NCI-H526 treated with DMSO at 0.1 percent for 48 hours (cell line): ENCODE data around the gene RNF17.

Source experiments
- DNase-seq: peaks from one replicate; lab custom pipeline; 2025; lab: John Stamatoyannopoulos, UW

RNF17 gene

DNA sequence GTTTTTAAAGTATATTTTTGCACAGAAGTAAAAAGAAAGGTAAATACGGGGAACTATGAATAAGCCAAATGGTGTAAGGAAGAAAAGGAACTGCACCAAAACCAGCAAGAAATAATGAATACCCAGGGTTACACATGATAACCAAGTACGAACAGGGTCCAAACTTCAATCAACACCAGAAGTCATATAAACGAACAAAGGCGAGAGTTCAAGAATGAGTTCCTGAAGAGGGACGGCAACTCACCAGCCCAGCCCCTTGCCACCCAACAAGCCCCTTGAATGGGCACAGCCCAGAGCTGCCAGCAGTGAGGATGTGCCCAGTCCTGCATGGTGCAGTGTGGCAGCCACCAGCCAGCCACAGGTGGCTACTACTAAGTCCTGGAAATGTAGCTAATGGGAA, 132.1 kb downstream of the RNF17 start:
- DNase-seq, result no peak

DNA sequence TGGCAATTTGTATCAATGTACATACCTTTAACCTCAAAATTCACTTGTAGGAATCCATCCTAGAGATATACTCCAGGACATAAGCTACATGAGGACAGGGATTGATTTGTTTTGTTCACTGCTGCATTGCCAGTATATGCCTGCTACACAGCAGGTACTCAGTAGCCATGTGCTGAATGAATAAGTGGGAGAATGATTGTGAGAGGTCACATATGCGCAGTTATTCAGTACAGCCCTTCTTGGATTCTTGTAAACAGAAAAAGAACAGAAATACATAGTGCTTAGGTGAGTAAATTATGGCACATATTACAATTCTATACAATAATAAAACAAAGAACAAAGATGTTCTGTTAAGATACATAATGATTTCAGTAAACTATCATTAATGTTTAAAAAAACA, 133.3 kb downstream of the RNF17 start:
- DNase-seq, result no peak

DNA sequence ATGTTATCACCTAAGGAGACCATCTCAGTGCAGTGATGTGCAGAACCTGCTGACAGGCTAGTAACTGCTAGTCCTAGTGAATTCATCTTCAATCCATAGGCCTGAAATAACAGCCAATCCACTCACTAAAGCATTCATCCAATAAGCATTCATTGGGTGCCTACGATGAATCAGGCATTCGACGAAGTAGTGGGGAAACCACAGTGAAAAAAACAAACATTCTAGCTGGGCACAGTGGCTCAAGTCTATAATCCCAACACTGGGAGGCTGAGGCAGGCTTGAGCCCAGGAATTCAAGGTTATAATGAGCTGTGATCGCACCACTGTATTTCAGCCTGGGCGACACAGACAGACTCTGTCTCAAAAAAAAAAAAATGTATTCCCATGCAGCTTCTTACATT, 135.6 kb downstream of the RNF17 start:
- DNase-seq, result no peak

DNA sequence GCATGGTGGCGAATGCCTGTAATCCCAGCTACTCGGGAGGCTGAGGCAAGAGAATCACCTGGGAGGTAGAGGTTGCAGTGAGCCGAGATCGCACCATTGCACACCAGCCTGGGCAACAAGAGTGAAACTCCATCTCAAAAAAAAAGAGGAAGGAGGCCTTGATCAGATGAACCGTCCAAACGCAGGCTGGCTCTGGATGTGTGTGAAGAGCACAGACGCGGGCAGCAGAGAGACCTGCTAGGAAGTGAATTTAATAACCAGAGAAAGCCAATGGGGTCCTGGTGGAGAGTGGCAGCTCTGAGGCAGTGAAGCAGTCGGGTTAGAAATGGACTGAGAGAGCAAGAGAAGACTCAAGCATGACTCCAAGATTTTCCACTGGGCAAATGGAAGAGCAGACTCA, 136.5 kb downstream of the RNF17 start:
- no peak for DNase-seq

DNA sequence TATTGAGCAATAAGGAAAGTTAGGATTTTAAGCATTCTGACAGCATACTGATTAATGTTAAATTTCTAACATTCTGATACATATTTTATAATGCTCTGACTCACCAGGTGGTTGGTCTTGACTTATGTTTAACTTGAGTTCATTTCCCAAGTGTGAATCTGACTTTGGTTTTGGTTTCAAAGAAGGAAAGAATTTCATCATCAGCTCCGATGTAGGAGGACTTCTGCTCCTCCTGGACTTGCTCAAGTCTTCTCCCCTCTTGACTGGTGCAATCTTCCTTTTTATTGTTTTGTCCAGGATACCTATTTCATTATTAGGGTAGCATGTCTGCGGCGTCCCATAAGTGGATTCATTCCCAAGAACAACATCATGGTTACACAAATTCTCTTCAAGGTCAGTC, 141.3 kb downstream of the RNF17 start:
- no peak for DNase-seq

DNA sequence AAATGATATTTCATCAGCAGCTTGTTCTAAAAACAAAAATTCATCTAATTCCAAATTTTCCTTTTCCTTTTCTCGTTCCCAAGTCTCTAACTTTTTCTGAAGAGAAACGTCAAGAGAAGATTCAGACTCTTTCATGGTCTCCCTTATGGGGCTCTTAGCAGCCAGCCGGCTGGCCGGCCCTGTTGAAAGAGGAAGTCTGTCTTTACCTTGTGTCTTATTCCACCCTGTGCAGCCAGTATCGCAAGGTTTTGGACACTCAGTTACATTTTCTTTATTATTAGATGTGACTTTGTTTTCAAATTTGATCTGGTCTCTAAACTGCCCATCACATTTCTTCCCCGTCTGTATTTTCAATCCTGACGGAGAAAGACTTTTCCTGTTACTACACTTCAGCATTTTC, 142.3 kb downstream of the RNF17 start:
- no peak for DNase-seq

DNA sequence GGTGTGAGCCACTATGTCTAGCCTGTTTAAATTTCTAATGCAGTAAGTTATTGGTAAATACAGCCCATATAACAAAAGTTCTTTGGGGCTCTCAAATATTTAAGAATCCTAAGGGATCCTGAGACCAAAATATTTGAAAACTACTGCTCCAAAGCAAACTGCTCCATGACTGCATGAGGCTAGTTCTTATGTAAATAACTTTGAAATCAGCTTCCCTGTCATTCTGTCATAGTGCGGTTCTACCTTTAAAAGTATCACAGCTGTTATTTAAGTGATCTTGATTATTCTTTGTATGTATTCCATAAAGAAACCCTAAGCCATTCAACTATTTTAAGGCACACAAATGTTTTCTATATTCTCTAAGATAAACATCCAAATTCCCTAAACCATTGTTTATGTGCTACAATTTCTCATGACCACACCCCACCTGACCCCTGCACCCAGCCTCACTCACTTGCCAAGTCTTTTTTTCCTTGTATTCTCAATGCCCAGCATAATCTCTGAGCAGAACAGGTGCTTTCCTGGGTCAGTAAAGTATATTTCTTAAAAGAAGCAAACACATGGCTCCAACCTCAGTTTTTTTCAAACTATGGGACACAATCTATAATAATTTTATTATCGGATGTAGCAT, 146.6 kb downstream of the RNF17 start:
- no peak for DNase-seq

DNA sequence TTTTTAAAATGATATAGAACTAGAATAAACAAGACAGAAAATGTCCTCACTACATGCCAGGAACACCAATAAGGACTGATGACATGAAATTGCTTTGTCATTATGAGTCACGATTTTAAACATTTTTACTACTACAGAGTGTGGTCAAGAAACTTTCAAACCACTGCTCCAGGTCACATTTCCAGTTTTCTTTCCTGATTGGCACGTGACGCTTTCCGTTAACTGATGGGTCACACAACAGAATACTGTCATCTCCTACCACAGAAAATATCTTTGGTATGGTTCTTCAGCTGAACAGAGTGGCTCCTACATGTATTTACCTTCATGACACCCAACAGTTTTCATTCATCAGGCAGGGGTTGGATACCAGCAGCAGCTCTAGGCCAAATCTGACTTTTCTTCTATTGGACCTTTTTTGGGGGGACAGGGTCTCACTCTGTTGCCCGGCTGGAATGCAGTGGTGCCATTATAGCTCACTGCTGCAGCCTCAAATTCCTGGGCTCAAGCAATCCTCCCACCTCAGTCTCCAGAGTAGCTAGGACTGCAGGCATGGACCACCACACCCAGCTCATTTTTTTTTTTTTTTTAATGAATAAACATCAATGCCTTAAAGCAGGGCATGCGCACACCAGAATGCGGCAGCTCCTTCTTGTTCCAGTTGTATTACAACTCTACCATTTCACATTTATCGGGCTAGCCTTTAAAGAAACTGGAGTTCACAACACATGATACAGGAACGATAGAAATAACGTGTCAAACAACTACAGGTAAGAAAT, 147.4 kb downstream of the RNF17 start:
- DNase-seq, result no peak

DNA sequence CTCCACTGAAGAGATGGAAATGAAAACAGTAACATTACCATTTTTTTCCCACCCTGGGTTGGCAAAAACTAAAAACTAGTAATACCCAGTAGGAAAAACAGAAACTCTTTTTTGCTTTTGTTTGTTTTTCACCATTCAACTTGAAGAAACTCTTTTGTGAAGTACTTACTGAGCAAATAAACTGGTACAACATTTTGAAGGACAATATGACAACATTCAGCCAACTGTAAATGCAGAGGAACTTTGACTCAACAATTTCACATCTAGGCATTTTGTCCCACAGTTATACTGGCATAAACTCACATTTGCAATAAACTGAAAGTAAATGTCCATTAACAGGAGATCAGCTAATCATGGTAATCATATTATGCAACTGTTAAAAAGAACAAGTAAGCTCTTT, 152.5 kb downstream of the RNF17 start:
- no peak for DNase-seq

DNA sequence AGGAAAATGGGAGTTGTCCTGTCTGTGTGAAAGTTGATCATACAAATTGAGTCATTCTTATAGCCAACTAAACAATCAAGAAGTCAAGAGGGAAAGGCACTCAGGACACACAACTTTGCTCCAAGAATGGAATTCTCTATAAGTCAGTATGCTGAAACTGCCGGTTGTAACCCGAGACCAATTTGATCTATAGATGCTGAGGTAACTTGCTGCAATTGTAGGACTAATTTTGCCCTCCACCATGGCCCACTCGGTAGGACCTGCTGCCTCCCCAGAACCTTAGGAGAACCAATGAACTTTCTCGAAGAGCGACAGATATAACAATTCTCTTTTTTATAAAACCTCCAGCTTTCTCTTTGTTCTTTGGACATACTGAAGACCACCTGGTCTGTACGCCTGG, 157.0 kb downstream of the RNF17 start:
- DNase-seq, result no peak

DNA sequence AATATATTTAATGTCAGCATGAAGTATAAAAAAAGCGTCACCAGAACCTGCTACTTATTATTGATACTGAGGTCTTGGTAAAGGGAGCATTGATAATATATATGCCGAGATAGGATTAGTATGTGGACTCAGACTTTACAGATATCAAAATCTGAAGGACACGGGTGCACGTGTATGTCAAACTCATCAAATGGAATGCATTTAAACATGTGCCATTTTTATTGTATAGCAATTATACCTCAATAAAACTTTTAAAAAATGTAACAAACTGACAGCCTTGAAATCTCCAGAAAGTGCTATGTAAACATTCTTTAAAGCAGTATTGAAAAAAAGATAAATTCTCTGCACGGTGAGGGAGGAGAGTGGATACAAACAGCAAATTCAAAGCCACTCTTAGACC, 157.9 kb downstream of the RNF17 start:
- no peak for DNase-seq

DNA sequence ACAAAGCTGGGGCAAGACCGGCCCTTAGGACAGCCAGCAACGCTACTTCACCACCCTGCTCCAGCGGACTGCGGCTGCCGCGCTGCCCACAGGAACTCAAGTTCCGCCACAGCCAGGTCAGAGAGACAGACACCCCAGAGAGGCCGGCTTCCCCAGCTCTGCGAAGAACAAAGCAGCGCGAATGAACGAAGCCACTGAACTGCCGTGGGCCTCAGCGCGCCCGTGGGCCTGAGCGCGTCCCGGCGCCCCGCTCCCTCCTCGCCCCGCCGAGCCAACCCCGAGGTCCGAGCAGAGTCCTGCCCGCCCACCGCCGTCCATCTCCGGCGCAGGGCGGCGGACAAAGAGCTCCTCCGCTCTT, 158.4 kb downstream of the RNF17 start:
- peak; percentile 64 for DNase-seq

DNA sequence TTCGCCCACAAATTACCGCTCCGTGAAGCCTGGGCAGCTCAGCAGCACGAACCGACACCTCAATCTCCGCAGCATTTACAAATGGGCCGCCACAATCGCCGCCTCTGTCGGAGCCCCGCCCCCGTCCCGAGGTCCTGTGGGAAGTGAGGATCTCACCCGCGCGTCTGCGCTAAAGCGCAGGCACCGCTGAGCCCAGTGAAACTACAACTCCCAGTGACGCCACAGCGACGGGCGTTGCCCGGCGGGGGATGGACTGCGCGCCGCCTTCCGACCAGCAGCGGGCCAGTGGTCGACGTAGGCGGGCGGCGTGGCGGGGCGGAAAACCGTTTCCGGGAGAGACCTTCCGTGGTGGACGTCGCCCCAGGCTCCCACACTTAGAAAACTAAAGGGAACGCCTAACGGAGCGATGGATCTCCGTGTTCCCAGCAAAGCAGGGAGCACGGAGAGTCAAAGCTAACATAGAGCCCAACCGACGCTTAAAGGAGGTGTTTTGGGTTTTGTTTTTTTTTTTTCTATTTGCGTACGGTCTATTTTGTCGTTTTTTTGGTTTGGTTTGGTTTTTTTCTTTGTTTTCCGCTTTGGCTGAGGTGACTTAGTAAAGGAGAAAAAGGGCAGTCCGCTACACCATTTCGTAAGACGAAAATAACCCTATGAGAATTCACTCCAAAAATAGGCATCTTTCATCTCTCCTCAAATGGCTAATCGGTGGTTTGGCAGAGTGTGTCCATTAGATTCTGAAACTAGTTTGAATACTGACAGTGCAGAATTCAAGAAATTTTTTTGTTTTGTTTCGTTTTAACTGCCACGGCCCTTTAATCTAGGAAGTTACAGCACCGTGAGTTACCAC, 159.0 kb downstream of the RNF17 start:
- peak; percentile 98 for DNase-seq

DNA sequence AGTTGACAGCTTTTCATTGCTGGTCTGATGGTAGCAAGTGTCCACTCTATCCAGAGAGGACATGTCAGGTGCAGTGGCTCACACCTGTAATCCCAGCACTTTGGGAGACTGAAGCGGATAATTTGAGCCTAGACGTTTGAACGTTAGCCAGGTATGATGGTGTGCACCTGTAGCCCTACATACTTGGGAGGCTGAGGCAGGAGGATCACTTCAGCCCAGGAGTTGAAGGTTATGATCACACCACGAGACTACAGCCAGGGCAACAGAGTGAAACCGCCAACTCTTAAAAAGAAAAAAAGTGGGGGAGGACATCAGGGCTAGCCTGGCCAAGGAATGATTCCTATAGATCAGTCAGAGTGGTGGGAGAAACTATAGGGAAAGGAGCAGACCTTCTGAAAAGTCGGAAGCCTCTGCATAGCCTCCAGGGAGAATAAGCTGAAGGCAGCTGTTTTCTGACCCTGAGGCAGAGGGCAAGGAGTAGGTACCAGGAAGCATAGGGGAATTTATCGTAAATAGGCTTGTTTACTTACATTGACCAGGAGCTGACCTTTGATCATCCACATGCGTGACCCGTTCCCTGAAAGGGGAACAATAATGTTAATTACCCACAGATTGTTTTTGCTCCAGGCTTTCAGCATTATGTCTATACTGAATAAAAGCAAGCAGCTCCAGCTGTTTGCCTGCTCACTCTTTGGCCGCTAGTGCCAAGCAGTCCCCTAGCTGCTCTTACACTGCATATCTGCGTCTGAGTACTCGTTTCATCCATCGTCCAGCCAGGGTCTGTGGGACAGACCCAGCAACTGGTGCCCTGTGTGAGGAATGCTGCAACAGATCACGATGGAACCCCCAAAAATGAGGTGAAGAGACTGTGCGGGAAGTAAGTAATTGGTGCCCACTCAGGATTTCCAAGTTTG, 161.6 kb downstream of the RNF17 start:
- no peak for DNase-seq

DNA sequence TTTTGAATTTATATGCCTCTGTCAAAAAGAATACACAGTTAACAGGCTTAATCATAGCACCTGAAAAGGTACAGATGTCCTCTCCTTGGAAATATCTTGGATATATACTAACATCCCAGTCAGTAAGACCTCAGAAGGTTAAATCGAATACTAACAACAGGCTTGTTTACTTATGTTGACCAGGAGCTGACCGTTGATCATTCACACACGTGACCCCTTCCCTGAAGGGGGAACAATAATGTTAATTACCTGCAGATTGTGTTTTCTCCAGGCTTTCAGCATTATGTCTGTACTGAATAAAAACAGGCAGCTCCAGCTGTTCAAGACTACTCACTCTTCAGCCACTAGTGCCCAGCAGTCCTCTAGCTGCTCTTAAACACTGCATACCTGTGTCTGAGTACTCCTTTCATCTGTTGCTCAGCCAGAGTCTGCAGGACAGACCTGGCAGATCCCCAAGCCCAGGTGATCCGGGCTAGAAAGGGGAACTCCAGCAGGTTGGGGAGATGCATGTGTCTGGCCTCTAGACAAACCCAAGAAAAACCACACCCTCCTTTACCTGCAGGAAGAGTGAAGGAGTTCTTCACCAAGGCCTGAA, 163.9 kb downstream of the RNF17 start:
- DNase-seq, result no peak

DNA sequence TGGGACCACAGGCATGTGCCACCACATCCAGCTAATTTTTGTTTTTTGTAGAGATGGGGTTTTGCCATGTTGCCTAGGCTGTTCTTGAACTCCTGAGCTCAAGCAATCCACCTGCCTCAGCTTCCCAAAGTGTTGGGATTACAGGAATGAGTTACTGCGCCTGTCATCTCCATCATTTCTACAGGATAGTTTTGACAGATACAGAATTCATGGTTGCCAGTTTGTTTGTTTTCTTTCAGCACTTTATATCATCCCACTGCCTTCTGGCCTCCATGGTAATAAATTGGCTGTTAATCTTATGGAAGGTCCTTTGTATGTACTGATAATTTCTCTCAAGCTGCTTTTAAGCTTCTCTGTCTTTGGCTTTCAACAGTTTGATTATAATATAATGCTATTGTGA, 165.2 kb downstream of the RNF17 start:
- no peak for DNase-seq
